NCI-H2081 (cell line): Measurements from ENCODE around the gene SSX5.
"Not testable (repeated sequence)": the region's sequence is repeated elsewhere in the genome, so short reads cannot be mapped to it uniquely, and the experiment has no call there.

Experiments used
- DNase-seq, 2 experiments: peaks; one replicate each; lab custom pipeline; 2025; lab: John Stamatoyannopoulos, UW

SSX5 gene, protein sequence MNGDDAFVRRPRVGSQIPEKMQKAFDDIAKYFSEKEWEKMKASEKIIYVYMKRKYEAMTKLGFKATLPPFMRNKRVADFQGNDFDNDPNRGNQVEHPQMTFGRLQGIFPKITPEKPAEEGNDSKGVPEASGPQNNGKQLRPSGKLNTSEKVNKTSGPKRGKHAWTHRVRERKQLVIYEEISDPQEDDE

DNA sequence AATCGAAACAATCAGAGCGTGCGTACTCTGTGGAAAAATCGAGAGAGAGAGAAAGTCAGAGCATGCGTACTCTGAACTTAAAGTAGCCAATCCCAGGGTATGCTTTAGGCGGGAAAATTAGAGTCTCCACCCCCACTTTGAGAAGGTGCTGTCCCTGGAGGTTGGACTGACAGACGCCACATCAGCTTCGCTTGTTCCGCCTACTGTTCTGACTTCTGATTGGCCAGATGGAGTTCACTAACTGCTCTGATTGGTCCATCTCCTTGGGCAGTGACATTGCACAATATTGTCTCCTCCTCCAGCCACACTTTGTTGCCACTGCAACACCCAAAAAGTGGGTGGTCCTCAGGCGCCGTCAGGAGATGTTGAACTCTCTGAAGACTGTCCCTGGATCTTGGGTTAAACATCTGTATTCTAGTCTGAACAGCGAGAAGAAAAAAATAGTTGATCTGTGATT lies at the start of gene SSX5:
Gene SSX5 (minus strand): TSS at position 51 of the 457 bp plus-strand sequence. CDS start 1,437 bp downstream, outside the sequence.
- no peak for DNase-seq

DNA sequence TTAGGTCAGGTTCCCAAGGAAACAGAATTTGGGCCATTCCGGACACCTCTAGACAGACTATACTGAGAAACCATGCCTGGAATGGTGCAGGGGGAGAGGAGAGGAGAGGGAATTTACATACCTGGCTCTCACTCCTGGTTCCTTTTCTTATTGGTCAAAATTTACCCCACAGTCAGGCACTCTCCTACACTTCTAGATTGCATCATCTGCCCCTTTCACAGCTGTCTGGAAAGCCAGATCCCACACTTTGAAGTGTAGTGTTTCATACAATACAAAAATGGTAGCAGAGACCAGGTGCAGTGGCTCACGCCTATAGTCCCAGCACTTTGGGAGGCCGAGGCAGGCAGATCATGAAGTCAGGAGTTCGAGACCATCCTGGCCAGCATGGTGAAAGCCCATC lies 27.6 kb upstream of the SSX5 start:
- not testable (repeated sequence) for DNase-seq

- not testable (repeated sequence) for DNase-seq
These were observed 17.7 kb upstream of the SSX5 start for GRCh38 chrX:48214341-48214740.

- not testable (repeated sequence) for DNase-seq
These were observed 6.6 kb downstream of the SSX5 start for GRCh38 chrX:48190024-48190423.

GRCh38 chrX:48181882-48182281 lies 14.7 kb downstream of the SSX5 start:
- DNase-seq = not testable (repeated sequence)

DNA sequence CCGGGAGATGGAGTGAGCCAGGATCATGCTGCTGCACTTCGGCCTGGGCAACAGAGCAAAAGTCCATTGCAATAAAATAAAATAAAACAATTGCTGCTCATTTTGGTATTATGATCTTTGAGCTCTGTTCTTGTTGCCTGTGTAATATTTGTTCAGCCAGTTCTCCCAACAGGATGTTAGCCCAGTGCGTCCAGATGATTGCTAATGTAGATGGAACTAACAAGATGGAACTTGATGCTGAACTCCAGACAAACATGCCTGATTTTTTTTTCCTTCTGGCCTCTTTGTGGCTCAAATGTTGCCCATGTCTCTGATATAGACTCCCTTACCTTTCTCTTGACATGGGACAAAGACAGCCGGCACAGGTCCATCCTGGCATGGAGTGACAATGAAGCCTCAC lies 15.8 kb downstream of the SSX5 start:
- no peak for DNase-seq

DNA sequence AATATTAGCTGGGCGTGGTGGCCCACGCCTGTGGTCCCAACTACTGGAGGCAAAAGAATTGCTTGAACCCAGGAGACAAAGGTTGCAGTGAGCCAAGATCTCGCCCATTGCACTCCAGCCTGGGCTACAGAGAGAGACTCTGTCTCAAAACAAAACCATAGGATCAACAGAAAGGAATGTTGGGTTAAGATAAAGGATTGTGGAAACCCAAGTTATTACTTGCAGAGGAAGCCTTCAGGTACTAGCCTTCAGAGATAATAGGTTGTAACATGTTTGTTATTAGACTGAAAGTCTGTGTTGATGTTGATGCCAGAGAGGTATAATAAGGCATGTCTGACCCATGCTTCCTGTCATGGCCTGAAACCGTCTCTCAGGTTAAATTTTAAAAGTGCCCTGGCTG lies 16.9 kb downstream of the SSX5 start:
- no peak for DNase-seq

GRCh38 chrX:48166322-48166721 lies 30.3 kb downstream of the SSX5 start:
- not testable (repeated sequence) for DNase-seq

DNA sequence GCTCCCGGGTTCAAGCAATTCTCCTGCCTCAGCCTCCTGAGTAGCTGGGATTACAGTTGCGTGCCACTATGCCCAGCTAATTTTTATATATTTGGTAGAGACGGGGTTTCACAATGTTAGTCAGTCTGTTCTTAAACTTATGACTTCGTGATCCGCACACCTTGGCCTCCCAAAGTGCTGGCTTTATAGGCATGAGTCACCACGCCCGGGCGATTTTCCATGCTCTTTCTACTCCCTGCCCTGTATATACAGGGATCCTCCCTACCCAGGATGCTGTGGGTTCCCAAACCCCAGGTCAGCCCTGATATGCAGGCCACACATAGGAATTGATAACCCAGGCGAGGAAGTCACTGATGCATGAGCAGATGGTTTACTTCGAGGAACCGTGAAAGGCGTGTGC lies 31.4 kb downstream of the SSX5 start:
- DNase-seq = no peak

DNA sequence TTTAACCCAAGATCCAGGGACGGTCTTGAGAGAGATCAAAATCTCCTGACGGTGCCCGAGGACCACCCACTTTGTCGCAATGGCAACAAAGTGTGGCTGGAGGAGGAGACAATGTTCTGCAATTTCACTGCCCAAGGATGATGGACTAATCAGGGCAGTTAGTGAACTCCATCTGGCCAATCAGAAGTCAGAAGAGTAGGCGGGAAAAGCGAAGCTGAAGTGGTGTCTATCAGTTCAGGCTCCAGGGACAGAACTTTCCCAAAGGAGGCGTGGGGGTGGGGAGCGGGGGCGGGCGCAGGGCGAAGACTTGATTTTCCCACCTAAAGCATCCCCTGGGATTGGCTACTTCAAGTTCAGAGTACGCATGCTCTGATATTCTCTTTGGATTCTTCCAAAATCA lies 40.6 kb downstream of the SSX5 start:
- DNase-seq = no peak

DNA sequence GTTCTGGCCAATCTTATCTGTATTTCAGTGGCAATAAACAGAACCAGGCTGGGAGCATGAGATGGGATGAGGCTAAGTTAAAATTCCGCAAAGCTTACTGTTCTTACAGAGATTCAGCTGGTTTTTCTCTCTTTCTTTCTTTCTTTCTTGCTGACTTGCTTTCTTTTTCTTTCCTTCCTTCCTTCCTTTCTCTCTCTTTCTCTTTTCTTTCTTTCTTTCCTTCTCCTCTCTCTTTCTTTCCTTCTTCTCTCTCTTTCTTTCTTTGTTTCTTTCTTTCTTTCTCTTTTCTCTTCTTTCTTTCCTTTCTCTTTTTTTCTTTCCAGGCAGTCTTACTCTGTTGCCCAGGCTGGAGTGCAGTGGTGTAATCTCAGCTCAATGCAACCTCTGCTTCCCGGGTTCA lies 41.8 kb downstream of the SSX5 start:
- no peak for DNase-seq

DNA sequence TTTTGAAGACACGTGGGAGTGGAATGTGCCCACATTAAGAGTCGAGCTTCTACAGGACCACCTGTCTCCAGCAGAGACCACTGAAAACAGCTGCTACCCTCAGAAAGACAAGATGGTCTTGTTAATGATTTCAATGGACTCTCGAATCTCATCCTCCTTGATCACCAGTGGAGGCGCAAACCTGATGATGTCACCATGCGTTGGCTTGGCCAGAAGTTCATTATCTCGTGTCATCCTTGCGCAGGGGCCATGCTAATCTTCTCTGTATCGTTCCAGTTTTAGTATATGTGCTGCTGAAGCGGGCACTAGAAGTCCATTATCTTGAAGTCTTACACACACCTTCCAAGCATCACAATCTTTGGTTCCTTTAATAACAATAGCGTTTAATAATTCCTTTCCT lies 42.8 kb downstream of the SSX5 start:
- DNase-seq = no peak

DNA sequence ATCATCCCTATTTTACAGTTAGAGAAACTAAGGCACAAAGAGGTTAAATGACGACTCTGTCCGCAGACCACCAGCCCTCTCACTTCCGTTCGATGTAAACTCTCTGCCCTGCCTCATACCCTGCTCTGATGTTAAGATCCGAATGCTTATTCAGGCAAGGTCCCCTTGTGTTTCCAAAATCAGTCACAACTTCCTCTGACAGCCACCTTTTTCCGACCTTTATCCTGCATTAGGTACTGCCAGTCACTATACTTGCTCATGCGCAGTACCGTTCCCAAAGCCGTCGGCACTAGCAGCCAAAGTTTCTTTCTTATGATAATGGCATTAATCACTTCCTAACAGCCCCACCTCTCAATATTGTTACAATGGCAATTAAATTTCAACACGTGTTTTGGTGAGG lies 53.9 kb downstream of the SSX5 start:
- not testable (repeated sequence) for DNase-seq

DNA sequence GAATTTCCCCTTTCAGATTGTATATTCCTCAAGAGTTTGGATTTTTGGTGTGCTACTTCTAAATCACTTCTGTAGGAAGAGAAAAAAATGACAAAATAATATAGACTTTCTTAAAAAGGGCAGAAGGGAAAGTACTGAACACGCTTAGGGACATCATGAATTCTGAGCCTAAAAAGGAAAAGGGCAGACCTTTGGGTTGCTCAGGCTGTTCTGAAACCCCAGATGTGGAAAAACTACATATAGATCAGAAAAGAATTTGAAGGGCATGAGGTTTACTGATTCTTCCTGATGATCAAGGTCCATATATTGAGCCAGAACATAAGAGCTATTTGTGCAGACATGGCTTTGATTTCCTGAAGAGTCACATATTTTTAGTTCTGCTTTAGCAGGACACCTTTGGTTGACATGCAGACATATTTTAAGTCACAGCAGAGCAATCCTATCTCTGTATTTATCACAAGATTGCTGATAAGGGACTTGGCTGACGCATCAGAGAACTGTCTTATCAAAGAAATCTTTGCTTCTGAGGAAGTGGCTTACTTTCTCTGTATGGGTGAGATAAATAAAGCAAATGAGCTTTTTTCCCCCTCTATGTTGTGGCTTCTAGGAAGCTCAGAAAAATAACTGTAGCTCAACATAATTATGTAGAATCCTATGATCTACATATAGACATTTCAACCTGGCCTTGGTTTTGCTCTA lies 54.6 kb downstream of the SSX5 start:
- DNase-seq = not testable (repeated sequence)

GRCh38 chrX:48139076-48139475 lies 57.5 kb downstream of the SSX5 start:
- not testable (repeated sequence) for DNase-seq
